Right lobe of liver (tissue), 6 donors: ENCODE results near the gene GRHL3. TPM values are rescaled to one million over a fixed set of nuclear protein-coding genes. Genes with fewer than 3 reads are reported as not detected.

Experiments used
- ATAC-seq, 4 donors: fragments of 200-7000 bp; cut with Tn5 transposase; one replicate each; pipeline ENCODE4 v1.9.1; 2020; ENCODE audit warnings: mild to moderate bottlenecking in 4 of 4, moderate library complexity in 4 of 4
- DNase-seq, 3 donors: peaks; one replicate each; pipeline ENCODE4 v3.0.0-alpha.2; 2020
- H3K27ac ChIP-seq, 3 donors: fragments of 200-600 bp; one replicate each; pipeline ENCODE4 v1.8.0; 2022
- H3K27me3 ChIP-seq, 2 donors: fragments of 200-600 bp; one replicate each; pipeline ENCODE4 v1.8.0; 2022
- H3K36me3 ChIP-seq, 4 donors: fragments of 200-600 bp; sonication (generic) in 1 of 4; one replicate each; pipeline versions ENCODE4 v1.5.1 to v1.8.0; 2017 to 2022; ENCODE audit warnings: control low read depth in 1 of 4
- H3K4me1 ChIP-seq, 4 donors: fragments of 200-600 bp; sonication (generic) in 1 of 4; one replicate each; pipeline versions ENCODE4 v1.5.1 to v1.8.0; 2017 to 2022; ENCODE audit warnings: control low read depth in 1 of 4
- H3K4me3 ChIP-seq, 3 donors: fragments of 200-600 bp; one replicate each; pipeline ENCODE4 v1.8.0; 2022
- H3K9me3 ChIP-seq, 4 donors: fragments of 200-600 bp; sonication (generic) in 1 of 4; one replicate each; pipeline versions ENCODE4 v1.5.1 to v1.8.0; 2017 to 2022; ENCODE audit warnings: control low read depth in 1 of 4
- CTCF ChIP-seq, 4 donors: fragments of 200-600 bp in 3 of 4; fragments of 450-650 bp in 1 of 4; IDR thresholded peaks; one replicate each; pipeline versions ENCODE4 v1.5.1 to v1.8.0; 2016 to 2022; ENCODE audit warnings: antibody characterized with exemption in 4 of 4, mild to moderate bottlenecking in 2 of 4
- POLR2A ChIP-seq: fragments of 450-650 bp; IDR thresholded peaks from one replicate; pipeline ENCODE4 v1.6.1; 2017; ENCODE audit warnings: antibody characterized with exemption, mild to moderate bottlenecking
- WGBS: methylation state at CpG from one replicate; pipeline ENCODE4 v1.1.6; 2018; ENCODE audit warnings: low coverage, low lambda C conversion rate; ENCODE audit not compliant: insufficient coverage; ENCODE audit errors: missing lambda C conversion rate; 5-methylcytosine and 5-hydroxymethylcytosine counted together
- intact Hi-C, 2 donors: fragments of 100-400 bp; cut with DNase I; formaldehyde crosslinking; loops; one replicate each; pipeline versions ENCODE4 v1.11.2 to v1.14.1; 2022
- total RNA-seq, 6 experiments: library from RNA; depleted of rRNA in 2 of 6; stranded (reverse); fragments of >200 nt in 2 of 6; fragmentation: NEBNext Ultra II Directional in 3 of 6; extraction: Animal tissue kit (Norgen Biotek cat#: 25700) in 3 of 6; gene quantifications; one replicate each; pipeline versions ENCODE4 v1.1.0 to v1.2.4, GENCODE V29; 2016 to 2023
- donor health status: DM: no; HTN: yes; CAD: no.
- donor health status: DM: no; HTN: no; CAD: no.
- donor health status: DM: no; HTN: no; CAD: no.
- donor health status: DM: no; HTN: yes; CAD: no.
- donor health status: DM: no; HTN: yes; CAD: no.

Gene GRHL3
- total RNA-seq, 6 experiments from 2014 or later = 0.20 to 1.00 (median 0.26) TPM; not detected in 1

- ATAC-seq (no peak), DNase-seq (no peak)
- no peaks in the 10 kb centered on the region for H3K27me3 ChIP-seq
- intact Hi-C loops = no loop called here
- no peak overlapping the region for H3K4me3 ChIP-seq
- TF ChIP-seq CTCF (IDR thresholded peaks at IDR 0.05) (no peak), POLR2A (no peak)
- no peak overlapping the region for H3K27ac ChIP-seq
- 73% methylated on average over 2 of the region's 2 CpGs for WGBS
- no peaks in the 10 kb centered on the region for H3K36me3 ChIP-seq
- H3K4me1 ChIP-seq = no peaks in the 10 kb centered on the region
- no peaks in the 10 kb centered on the region for H3K9me3 ChIP-seq
Measured at GRCh38 chr1:24349891-24350290, 30.7 kb downstream of the GRHL3 start.

GRCh38 chr1:24351247-24351646, 32.1 kb downstream of the GRHL3 start:
- H3K4me3 ChIP-seq = no peak overlapping the region
- no peaks in the 10 kb centered on the region for H3K36me3 ChIP-seq
- no peaks in the 10 kb centered on the region for H3K9me3 ChIP-seq
- 80% methylated on average over 4 of the region's 4 CpGs for whole genome bisulfite sequencing
- TF ChIP-seq POLR2A (no peak), CTCF (IDR thresholded peaks at IDR 0.05) (no peak)
- DNase-seq (no peak), ATAC-seq (no peak)
- intact Hi-C loops = no loop called here
- H3K27me3 ChIP-seq = no peaks in the 10 kb centered on the region
- no peaks in the 10 kb centered on the region for H3K4me1 ChIP-seq
- no peak overlapping the region for H3K27ac ChIP-seq

- Histone ChIP-seq H3K27me3 (no peaks in the 10 kb centered on the region), H3K36me3 (no peaks in the 10 kb centered on the region), H3K4me1 (no peaks in the 10 kb centered on the region), H3K9me3 (no peaks in the 10 kb centered on the region), H3K4me3 (no peak overlapping the region), H3K27ac (no peak overlapping the region)
- no peak for DNase-seq
- ATAC-seq = no peak
- TF ChIP-seq POLR2A (no peak), CTCF (IDR thresholded peaks at IDR 0.05) (no peak)
- intact Hi-C loops = no loop called here
- WGBS = 51% methylated on average over 4 of the region's 7 CpGs
Measured at GRCh38 chr1:24351918-24352627, 32.9 kb downstream of the GRHL3 start.

GRCh38 chr1:24353292-24353891, 34.2 kb downstream of the GRHL3 start:
- DNase-seq (no peak), ATAC-seq (no peak)
- Histone ChIP-seq H3K9me3 (no peaks in the 10 kb centered on the region), H3K4me3 (no peak overlapping the region), H3K4me1 (no peaks in the 10 kb centered on the region), H3K27ac (no peak overlapping the region), H3K36me3 (no peaks in the 10 kb centered on the region), H3K27me3 (no peaks in the 10 kb centered on the region)
- TF ChIP-seq CTCF (IDR thresholded peaks at IDR 0.05) (no peak), POLR2A (no peak)
- 75% methylated on average over 2 of the region's 4 CpGs for WGBS
- intact Hi-C loops = no loop called here
